NCI-H526 treated with DMSO at 0.1 percent for 48 hours (cell line): ENCODE data around the gene SENP5.

Source experiments
- DNase-seq: peaks from one replicate; lab custom pipeline; 2025; lab: John Stamatoyannopoulos, UW

SENP5 gene

DNA sequence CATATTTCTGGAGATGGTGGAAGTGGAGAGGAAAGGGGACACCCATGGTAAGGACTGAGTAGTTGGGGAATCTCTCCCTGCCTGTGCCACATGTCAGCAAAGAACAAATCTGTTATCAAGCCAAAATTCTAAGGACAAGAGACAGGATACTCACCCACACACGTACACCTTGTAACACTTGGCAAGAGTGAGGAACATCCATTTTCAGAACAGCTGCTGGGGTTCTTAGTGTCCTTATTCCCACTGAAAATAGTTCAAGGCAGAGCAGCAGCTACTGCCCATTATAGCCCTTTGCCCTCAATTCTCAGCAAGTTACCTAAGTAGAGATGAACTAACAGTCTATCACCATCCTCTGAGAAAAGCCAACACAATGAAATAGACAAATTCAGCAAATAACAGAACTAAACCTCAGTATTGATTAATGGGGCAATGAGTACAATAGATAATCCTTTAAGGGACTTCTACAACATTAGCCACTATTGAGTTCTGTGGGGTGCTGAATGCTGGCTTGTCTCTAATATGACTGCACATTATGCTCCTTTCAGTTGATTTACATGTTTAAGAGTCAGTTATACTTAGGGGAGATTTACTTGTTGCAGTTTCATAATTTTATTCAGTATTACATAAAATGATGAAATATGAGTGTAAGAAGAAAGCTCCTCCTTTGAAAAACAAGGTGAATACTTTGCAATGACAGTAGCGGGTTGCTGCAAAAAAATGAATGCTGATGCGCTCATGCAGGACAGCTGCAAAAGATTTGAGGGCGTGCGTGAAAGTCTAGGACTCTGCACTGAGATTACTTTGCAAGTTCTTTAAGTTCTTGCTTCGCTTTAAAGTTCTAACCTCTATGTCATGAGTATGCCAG, 22.4 kb downstream of the SENP5 start:
- no peak for DNase-seq

DNA sequence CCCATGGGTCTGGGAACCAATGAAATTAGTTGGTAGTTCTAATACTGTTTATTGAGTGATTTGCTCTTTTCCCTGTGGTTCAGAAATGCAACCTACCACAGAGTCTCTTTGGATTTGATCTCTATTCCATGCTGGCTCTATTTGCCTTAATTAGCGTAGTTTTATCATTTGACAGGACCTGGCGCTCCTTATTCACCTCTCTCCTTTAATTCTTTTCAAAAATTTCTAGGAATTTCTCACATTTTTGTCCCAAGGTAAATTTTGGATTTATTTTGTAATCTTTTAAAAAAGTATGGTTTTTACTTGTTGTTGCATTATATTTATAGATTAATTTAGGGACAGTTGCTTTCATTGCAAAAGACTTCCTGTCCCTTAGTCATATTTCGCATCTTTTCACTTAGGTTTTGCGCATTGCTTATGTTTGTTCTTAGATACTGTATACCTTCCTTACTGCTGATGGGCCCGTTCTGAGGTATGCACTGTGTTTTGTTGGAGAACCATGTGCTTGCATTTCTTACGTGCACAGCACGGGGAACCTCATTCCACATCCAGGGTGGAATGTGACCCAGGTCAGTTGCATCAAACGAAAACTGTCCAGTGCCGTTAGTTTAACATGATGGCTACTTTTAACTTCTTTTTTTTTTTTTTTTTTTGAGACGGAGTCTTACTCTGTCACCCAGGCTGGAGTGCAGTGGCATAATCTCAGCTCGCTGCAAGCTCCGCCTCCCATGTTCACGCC, 27.0 kb downstream of the SENP5 start:
- no peak for DNase-seq

DNA sequence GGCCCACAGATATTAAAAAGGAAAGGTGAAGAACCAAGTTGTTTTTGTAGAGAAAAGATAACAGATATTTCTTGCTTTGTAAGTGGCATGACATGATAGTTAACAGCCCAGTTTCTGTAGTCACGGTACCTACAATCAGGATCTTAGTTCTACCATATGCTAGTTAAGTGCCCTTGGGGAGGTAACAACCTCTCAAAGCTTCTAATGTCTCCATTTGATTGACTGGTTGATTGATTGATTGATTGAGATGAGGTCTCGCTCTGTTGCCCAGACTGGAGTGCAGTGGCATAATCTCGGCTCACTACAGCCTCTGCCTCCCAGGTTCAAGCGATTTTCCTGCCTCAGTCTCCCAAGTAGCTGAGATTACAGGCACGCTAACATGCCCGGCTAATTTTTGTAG, 28.5 kb downstream of the SENP5 start:
- no peak for DNase-seq

DNA sequence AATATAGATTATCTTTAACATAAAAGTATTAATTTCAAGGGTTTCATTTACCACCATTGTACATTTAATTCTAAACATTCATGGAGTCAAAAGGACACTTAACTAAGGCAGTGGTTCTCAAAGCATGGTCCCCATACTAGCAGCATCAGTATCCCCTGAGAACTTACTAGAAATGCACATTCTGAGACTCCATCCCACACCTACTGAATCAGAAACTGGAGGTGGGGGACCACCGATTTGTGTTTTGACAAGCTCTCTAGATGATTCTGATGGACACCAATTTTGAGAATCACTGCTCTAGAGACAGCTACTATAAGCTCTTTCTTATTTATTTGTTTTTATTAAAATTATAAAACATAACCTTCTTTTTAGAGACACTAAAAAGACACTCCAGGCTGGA, 34.0 kb downstream of the SENP5 start:
- no peak for DNase-seq

DNA sequence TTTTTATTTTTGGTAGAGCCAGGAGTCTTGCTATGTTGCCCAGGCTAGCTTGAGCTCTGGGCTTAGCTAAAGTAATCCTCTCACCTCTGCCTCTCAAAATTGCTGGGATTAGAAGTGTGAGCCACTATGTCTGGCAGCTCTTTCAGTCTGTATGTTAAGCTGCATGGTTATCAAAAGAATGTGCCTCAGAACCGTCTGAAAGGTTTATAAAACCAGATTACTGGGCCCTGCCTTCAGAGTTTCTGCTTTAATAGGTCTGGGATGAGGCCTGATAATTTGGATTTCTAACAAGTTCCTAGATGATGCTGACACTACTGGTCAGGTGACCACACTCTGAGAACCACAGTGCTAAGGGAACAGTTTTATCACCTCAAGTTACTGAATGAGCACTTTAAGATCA, 34.6 kb downstream of the SENP5 start:
- DNase-seq, result no peak

DNA sequence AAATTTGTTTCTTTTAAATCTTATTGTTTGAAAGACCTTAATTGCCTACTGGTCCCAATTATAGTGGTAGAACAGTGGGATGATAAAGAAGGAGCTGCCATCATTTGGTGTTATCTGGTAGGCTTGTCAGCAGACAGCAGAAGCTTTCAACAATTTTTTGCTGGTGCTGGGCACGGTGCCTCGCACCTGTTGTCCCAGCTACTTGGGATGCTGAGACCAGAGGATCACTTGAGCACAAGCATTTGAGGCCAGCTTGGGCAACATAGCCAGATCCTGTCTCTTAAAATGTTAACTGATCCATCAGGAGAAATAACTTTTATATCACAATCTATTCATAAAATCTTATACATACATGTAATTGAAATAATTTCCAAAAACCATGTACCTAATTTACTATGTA, 36.0 kb downstream of the SENP5 start:
- no peak for DNase-seq

DNA sequence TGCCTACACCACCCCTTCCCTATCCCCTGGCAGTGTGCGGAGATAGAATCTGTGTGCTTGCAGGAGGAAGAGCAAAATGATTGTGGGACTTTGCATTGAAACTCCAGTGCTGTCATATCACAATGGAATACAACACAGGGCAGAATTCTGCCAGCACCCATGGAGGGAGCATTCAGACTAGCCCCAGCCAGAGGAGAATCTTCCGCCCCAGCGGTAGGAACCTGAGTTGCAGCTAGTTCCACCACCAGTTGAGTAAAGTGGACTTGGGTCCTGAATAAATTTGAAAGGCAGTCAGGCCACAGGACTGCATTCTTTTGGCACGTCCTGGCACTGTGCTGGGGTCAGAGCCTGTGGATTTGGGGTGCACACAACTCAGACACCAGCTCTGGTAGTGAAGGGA, 47.1 kb downstream of the SENP5 start:
- DNase-seq, result no peak

DNA sequence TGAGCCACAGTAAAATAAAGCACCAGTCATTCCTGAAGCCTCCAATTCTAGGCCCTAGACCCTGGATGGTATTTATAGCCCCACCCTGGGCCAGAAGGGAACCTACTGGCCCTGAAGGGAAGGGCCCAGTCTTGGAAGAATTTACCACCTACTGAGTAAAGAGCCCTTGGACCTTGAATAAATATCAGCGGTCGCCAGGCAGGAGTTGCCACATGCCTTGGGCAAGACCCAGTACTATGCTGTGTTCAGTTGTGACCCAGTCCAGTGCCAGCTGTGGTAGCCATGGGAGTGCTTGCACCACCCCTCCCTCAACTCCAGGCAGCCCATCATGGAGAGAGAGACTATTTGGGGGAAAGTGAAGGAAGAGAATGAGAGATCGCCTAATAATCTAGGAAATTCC, 47.7 kb downstream of the SENP5 start:
- no peak for DNase-seq

DNA sequence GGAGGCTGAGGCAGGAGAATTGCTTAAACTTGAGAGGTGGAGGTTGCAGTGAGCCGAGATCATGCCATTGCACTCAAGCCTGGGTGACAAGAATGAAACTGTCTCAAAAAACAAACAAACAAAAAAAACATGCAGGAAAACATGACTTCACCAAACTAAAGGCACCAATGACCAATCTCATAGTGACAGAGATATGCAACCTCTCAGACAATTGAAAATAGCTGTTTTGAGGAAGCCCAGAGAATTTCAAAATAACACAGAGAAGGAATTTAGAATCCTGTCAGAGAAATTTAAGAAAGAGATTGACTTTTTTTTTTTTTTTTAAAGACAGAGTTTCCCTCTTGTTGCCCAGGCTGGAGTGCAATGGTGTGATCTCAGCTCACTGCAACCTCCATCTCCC, 48.5 kb downstream of the SENP5 start:
- DNase-seq, result no peak

DNA sequence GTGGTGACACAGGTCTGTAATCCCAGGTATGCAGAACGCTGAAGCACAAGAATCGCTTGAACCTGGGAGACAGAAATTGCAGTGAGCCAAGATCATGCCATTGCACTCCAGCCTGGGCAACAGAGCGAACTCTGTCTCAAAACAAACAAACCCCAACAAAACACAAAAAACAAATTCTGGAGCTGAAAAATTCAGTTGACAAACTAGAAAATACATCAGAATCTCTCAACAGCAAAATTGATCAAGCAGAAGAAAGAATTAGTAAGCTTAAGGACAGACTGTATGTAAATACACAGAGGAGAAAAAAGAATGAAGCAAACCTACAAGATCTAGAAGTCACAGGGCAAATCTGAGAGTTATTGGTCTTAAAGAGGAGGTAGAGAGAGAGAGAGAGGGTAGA, 49.3 kb downstream of the SENP5 start:
- no peak for DNase-seq

DNA sequence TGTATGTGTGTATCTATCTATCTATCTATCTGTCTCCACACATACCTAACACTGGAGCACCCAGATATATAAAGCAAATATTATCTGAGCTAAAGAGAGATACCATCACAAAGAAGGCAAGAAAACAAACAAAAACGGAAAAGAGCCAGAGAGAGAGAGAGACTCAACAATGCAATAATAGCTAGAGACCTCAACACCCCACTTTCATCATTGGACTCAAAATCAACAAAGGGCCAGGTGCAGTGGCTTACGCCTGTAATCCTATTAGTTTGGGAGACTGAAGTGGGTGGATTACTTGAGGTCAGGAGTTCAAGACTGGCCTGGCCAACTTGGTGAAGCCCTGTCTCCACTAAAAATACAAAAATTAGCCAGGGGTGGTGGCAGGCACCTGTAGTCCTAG, 51.2 kb downstream of the SENP5 start:
- no peak for DNase-seq

DNA sequence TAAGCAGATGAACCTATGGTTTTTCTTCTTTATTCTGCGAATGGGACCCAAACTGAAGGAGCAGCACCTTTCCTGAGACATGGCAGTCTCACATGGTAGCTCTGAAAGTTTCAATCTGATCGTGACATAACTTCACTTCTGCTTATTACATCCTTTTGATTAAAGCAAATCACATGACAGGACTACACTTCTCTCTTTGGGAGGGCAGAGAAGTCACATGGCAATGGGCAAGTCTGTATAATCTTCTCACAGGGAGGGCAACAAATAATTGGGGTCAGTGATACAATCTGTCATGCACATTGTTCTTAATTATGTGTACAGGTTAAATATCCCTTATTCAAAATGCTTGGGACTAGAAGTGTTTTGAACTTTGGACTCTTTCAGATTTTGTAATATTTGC, 53.0 kb downstream of the SENP5 start:
- no peak for DNase-seq

DNA sequence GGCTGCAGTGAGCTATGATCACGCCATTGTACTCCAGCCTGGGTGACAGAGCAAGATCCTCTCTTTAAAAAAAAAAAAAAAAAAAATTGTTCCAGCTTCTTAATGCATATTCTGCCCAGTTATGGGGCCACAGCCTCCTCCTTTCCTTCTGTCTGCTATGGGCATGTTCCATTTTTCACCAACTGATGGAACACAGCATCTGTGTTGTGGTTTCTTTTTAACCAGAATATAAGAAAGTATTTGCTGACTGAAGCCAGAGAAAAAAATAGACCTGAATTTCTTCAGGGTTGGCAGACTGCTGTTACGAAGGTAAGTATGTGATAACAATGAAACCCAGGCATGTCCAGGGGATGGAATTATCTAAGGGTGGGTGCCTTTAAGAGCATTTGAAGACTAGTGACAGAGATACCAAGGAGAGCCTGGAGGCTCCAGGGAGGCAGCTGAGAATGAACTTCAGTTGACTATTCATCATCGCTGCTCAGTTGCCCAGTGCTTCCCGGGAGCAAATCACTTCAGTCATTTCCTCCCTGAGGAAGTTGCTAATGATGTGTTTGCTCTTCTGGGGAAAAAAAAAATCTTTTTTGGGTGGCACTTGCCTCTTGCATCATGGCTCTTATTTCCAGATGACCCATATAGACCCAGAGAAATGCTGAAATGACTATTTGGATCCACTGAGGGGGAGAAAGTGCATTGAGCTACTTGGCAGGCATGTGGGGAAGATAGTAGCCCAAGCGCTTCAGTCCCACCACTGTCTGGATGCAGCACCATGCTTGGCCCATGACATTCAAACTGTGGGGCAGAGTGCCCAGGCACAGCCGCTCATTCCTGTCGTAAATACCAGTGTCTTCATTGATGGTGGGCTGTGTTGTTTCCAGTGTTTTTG, 60.1 kb downstream of the SENP5 start:
- DNase-seq, result no peak

DNA sequence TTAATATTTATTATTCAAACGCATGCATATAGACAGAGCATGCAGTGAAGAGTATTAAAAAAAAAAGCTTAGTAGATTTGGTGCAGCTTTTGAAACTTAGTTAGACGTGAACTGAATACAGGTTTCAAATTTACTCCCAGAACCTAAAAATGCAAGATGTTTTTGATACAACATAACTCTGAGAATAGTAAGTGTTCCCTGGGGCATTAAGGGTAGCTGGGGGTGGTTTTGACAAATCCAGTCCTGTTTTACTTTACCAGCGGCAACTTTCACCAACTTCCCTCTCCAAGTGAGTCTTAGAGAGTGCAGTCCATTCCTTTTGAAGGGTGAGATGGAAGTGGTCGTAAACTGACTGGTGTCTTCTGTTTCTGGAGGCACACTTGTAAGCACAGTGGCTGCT, 63.4 kb downstream of the SENP5 start:
- no peak for DNase-seq

DNA sequence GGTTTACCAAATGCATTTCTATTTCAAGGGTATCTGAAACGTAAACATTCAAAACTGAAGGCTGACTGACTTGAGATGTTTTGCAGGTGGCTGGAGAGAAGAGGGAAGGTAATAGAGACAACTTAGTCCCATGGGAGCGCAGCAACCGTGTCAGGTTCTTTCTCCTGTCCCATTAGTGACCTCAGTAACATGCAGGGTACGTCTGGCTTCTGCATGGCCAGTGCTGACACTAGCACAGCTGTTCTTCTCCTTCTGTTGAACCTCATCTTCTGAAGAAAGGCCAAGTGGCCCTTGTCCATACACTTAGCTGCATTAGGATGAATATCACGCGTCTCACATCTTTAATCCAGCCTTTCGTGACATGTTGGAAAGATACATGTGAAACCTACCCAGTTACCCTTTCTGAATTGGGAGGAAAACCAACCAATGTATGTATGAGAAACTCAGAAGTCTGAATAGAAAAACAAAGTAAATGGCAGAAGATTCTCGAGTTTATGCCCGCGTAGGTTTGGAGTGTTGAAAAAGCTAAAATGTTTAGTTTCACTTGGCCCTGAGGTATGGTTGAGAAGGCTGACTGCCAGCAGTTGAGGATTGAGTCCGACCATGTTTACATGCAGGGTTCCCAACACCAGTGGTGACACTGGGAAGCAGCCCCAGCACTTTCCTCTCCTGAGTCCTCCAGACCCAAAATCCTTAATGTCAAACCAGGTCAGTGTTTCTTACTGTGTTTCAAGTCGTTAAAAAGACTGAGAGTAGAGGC, 64.3 kb downstream of the SENP5 start:
- DNase-seq, result no peak

DNA sequence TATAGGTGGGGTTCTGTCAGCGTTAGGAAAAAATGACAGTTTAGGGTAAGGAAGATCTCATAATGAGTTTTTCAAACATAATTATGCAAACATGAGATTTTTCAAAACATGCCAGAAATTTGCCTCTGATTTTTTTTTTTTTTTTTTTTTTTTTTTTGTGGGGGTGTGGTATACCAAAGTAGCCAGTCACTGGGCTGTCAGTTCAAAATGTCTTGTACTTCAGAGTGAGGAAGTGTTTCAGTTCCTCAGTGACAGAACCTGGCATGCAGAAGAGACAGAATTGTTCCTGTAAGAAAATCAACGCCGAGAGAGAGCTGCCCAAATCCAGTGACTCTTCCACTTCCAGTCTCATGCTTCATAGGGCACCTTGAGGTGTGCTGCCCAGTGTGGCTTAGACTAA, 64.9 kb downstream of the SENP5 start:
- DNase-seq, result no peak

DNA sequence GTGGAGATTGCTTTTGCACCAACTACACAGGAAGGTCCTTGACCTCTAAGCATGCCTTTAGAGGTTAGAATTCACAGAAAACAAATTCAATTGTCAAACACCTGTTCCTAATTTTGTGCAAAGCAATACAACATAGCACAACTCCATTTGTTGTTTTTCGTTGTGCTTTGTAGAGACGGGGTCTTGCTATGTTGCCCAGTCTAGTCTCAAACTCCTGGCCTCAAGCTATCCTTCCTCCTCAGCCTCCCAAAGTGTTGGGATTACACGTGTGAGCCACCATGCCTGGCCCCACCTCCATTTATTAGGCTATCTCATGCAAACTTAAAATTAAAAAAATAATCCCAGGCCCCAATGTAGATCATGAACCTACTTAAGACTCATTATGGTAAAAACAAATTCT, 68.6 kb downstream of the SENP5 start:
- no peak for DNase-seq

DNA sequence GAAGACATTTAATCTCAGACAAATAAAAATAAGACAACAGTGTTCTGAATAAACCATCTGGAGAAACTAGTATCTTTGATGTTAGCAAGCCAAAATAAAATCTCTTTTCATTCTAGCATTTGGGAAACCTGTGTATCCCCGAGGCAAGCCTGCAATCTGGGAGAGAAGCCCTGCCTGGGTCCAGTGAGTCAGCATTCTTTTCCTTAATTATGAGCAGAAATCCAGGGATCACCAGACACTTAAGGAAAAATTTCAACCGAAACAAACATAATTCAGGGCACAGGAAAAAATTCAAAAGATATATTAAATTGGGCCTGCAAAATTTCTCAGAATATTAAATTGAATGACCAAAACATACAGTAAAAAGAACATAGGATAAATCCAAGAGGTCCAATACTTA, 70.4 kb downstream of the SENP5 start:
- DNase-seq, result no peak

DNA sequence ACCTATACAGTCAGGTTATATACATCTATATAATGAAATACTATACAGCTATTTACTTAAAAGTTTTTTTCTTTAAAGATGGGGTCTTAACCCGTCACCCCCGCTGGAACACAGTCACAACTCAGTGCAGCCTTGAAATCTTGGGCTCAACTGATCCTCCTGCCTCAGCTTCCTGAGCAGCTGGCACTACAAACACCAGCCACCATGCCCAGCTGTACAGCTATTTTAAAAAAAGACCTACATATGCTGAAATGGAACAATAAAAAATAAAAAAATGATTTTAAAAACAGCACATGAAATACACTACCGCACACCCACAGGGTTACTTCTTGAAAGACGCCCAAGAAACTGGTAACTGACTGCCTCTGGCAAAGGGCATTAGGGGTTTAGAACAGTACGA, 70.9 kb downstream of the SENP5 start:
- DNase-seq, result no peak

DNA sequence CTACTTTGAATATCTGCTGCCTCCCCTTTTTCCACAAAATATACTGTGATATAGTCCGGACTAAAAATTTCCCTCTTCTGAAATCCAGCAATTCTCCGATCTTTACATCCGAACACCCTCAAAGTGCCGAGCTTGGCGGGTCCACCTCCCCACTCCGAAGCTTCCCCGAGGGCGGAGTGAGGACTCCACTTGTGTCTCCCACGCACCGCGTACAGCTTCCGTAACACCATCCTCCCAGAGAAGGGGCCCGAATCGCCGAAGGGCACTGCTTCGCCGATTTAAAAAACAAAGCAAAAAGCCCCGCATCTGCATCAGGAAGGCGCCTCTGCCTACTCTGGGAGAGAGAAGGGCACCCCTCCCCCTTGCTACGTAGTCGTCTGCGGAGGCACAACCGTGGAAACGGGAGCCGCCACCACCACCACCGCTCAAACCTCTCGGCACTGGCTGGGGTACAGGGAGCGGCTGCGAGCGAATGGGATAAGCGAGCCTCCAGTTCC, 74.1 kb downstream of the SENP5 start:
- peak; percentile 35 for DNase-seq

DNA sequence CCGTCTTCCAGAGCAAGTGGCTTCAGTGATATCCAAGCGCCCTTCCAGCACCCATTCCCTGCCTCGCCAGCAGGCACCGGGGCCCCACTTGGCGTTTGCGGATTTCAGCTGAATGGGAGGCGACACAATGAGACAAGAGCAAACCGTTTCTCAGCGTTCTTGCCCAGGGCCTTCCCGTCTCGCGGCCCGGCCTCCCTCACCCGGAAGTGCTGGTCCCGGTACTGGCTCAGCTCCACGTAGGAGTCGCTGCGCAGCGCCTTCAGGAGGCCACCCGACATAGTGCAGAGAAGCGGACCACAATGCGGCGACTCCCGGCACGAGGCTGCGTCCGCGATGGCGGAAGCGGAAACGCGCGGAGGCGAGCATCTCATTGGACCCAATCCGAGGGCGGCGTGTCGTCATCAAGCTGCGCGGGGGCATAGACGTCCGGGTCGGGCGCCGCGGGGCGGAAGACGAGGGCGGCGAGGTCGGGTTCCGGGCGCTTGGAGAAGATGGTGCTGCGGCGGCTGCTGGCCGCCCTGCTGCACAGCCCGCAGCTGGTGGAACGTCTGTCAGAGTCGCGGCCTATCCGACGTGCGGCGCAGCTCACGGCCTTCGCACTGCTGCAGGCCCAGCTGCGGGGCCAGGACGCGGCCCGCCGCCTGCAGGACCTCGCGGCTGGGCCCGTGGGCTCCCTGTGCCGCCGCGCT, 74.7 kb downstream of the SENP5 start, which contains the start of gene NCBP2:
Gene NCBP2 (minus strand): TSS at position 303 of the 689 bp plus-strand sequence. CDS start 25 bp downstream, at position 278.
- peak; percentile 90 for DNase-seq
